Activated naive CD4-positive, alpha-beta T cell treated with anti-CD3 and anti-CD28 coated beads for 36 hours (primary cell): ENCODE results near the gene NEDD4L. TPM values are rescaled to one million over a fixed set of nuclear protein-coding genes. Genes with fewer than 3 reads are reported as not detected.

Experiments
- CTCF ChIA-PET: fragments of 350-600 bp; sonication (Branson Sonifier 250); formaldehyde crosslinking; loops from one replicate; lab custom pipeline; 2021; ENCODE audit warnings: antibody characterized with exemption; lab: Charles Lee
- DNase-seq: peaks from one replicate; pipeline ENCODE4 v3.0.0-alpha.2; 2020
- H3K27ac Mint-ChIP-seq: one replicate; pipeline ENCODE4 v1.8.0; 2021; ENCODE audit warnings: mild to moderate bottlenecking, mixed read lengths
- H3K27me3 Mint-ChIP-seq: one replicate; pipeline ENCODE4 v1.8.0; 2021; ENCODE audit warnings: low read depth, mixed read lengths
- H3K36me3 Mint-ChIP-seq: one replicate; pipeline ENCODE4 v1.8.0; 2021; ENCODE audit warnings: low read depth, mixed read lengths
- H3K4me1 Mint-ChIP-seq: one replicate; pipeline ENCODE4 v1.8.0; 2021; ENCODE audit warnings: low read depth, mixed read lengths
- H3K4me3 Mint-ChIP-seq: one replicate; pipeline ENCODE4 v1.8.0; 2021; ENCODE audit warnings: mild to moderate bottlenecking, moderate library complexity, mixed read lengths
- H3K9me3 Mint-ChIP-seq: one replicate; pipeline ENCODE4 v1.8.0; 2021; ENCODE audit warnings: mixed read lengths
- intact Hi-C: fragments of 100-400 bp; cut with micrococcal nuclease; formaldehyde crosslinking; loops from one replicate; pipeline ENCODE4 v1.15.1; 2023
- total RNA-seq, 2 experiments: library from RNA; stranded (reverse); gene quantifications; one replicate each; pipeline ENCODE4 v1.2.3, GENCODE V29; 2021

Gene NEDD4L
- total RNA-seq, 2 experiments from 2014 or later: 5.3 to 5.6 TPM

- H3K4me3 Mint-ChIP-seq: no peak overlapping the region
- H3K27me3 Mint-ChIP-seq: no peaks in the 10 kb centered on the region
- intact Hi-C loops: loop anchor here (1.0 to 5.0 kb wide), 5 partner anchors 44 to 311 kb away; no protein-coding TSS in a partner anchor
- no peaks in the 10 kb centered on the region for H3K36me3 Mint-ChIP-seq
- peak; percentile 83 for DNase-seq
- H3K9me3 Mint-ChIP-seq: no peaks in the 10 kb centered on the region
- H3K27ac Mint-ChIP-seq: no peak overlapping the region
- CTCF ChIA-PET: interaction anchor here (0.6 to 4.9 kb wide), 29 partner anchors 8 to 1204 kb away, joined by 3 to 29 read pairs (median 4); partner anchors contain the start of gene NEDD4L
- H3K4me1 Mint-ChIP-seq: no peaks in the 10 kb centered on the region
Observed at GRCh38 chr18:58180738-58181353, 136.8 kb downstream of the NEDD4L start.

- no peak for DNase-seq
- Mint-ChIP-seq H3K4me3 (no peak overlapping the region), H3K36me3 (no peaks in the 10 kb centered on the region), H3K9me3 (no peaks in the 10 kb centered on the region), H3K27ac (no peak overlapping the region), H3K27me3 (no peaks in the 10 kb centered on the region), H3K4me1 (no peaks in the 10 kb centered on the region)
- intact Hi-C loops: loop anchor here (2.0 to 5.0 kb wide), 2 partner anchors 45 to 310 kb away; no protein-coding TSS in a partner anchor
- CTCF ChIA-PET: interaction anchor here (0.7 to 4.9 kb wide), 13 partner anchors 9 to 300 kb away, joined by 3 to 29 read pairs (median 5); partner anchors contain the start of gene NEDD4L
Observed at GRCh38 chr18:58181988-58182387, 138.0 kb downstream of the NEDD4L start.

GRCh38 chr18:58183226-58183625 is 139.2 kb downstream of the NEDD4L start:
- H3K27ac Mint-ChIP-seq: no peak overlapping the region
- CTCF ChIA-PET: interaction anchor here (0.7 to 4.9 kb wide), 6 partner anchors 9 to 301 kb away, joined by 3 to 29 read pairs (median 4); partner anchors contain the start of gene NEDD4L
- no peaks in the 10 kb centered on the region for H3K27me3 Mint-ChIP-seq
- no peaks in the 10 kb centered on the region for H3K4me1 Mint-ChIP-seq
- intact Hi-C loops: loop anchor here (5.0 kb wide), 1 partner anchor 309 kb away; no protein-coding TSS in a partner anchor
- no peak overlapping the region for H3K4me3 Mint-ChIP-seq
- H3K9me3 Mint-ChIP-seq: no peaks in the 10 kb centered on the region
- H3K36me3 Mint-ChIP-seq: no peaks in the 10 kb centered on the region
- DNase-seq: no peak

GRCh38 chr18:58186258-58186948 is 142.4 kb downstream of the NEDD4L start:
- Mint-ChIP-seq H3K4me3 (no peak overlapping the region), H3K9me3 (no peaks in the 10 kb centered on the region), H3K27ac (no peak overlapping the region), H3K4me1 (no peaks in the 10 kb centered on the region), H3K27me3 (no peaks in the 10 kb centered on the region), H3K36me3 (no peaks in the 10 kb centered on the region)
- CTCF ChIA-PET: no interaction called here
- intact Hi-C loops: no loop called here
- DNase-seq: no peak

- DNase-seq: no peak
- Mint-ChIP-seq H3K27ac (no peak overlapping the region), H3K27me3 (no peaks in the 10 kb centered on the region), H3K9me3 (no peaks in the 10 kb centered on the region), H3K4me3 (no peak overlapping the region), H3K4me1 (no peaks in the 10 kb centered on the region), H3K36me3 (no peaks in the 10 kb centered on the region)
- intact Hi-C loops: no loop called here
- CTCF ChIA-PET: no interaction called here
Observed at GRCh38 chr18:58187674-58188073, 143.6 kb downstream of the NEDD4L start.

- CTCF ChIA-PET: interaction anchor here (0.6 to 0.9 kb wide), 2 partner anchors 8 to 234 kb away, joined by 4 to 5 read pairs; no protein-coding TSS in a partner anchor
Observed at GRCh38 chr18:58188996-58189395, 145.0 kb downstream of the NEDD4L start.

GRCh38 chr18:58190842-58191530 is 147.0 kb downstream of the NEDD4L start:
- Mint-ChIP-seq H3K4me3 (no peak overlapping the region), H3K27me3 (no peaks in the 10 kb centered on the region), H3K4me1 (peaks cover 8% of the 10 kb centered on the region), H3K27ac (no peak overlapping the region), H3K9me3 (no peaks in the 10 kb centered on the region), H3K36me3 (no peaks in the 10 kb centered on the region)
- CTCF ChIA-PET: interaction anchor here (0.7 to 4.2 kb wide), 3 partner anchors 10 to 208 kb away, joined by 4 to 29 read pairs (median 5); no protein-coding TSS in a partner anchor
- intact Hi-C loops: loop anchor here (10.0 kb wide), 2 partner anchors 566 to 574 kb away; partner anchors contain the start of gene NARS1
- DNase-seq: no peak

More at GRCh38 chr18:58188996-58189395, 145.0 kb downstream of the NEDD4L start:
- Mint-ChIP-seq H3K9me3 (no peaks in the 10 kb centered on the region), H3K27ac (no peak overlapping the region), H3K4me1 (no peaks in the 10 kb centered on the region), H3K4me3 (no peak overlapping the region), H3K36me3 (no peaks in the 10 kb centered on the region), H3K27me3 (no peaks in the 10 kb centered on the region)
- intact Hi-C loops: no loop called here
- DNase-seq: no peak

GRCh38 chr18:58191626-58192025 is 147.6 kb downstream of the NEDD4L start:
- intact Hi-C loops: loop anchor here (10.0 kb wide), 2 partner anchors 567 to 573 kb away; partner anchors contain the start of gene NARS1
- CTCF ChIA-PET: interaction anchor here (0.6 to 4.2 kb wide), 5 partner anchors 10 to 1694 kb away, joined by 3 to 29 read pairs (median 4); no protein-coding TSS in a partner anchor
- no peak overlapping the region for H3K27ac Mint-ChIP-seq

GRCh38 chr18:58192519-58192918 is 148.5 kb downstream of the NEDD4L start:
- CTCF ChIA-PET: interaction anchor here (0.9 to 4.2 kb wide), 4 partner anchors 11 to 149 kb away, joined by 3 to 29 read pairs (median 4); partner anchors contain the start of gene NEDD4L
- Mint-ChIP-seq H3K9me3 (no peaks in the 10 kb centered on the region), H3K4me3 (no peak overlapping the region), H3K27me3 (no peaks in the 10 kb centered on the region), H3K27ac (no peak overlapping the region), H3K4me1 (peaks cover 16% of the 10 kb centered on the region), H3K36me3 (no peaks in the 10 kb centered on the region)
- DNase-seq: no peak
- intact Hi-C loops: loop anchor here (10.0 kb wide), 2 partner anchors 568 to 572 kb away; partner anchors contain the start of gene NARS1

More at GRCh38 chr18:58191626-58192025, 147.6 kb downstream of the NEDD4L start:
- no peaks in the 10 kb centered on the region for H3K9me3 Mint-ChIP-seq
- DNase-seq: no peak
- H3K4me1 Mint-ChIP-seq: peaks cover 14% of the 10 kb centered on the region
- H3K4me3 Mint-ChIP-seq: no peak overlapping the region
- H3K27me3 Mint-ChIP-seq: no peaks in the 10 kb centered on the region
- no peaks in the 10 kb centered on the region for H3K36me3 Mint-ChIP-seq

GRCh38 chr18:58194028-58194427 is 150.0 kb downstream of the NEDD4L start:
- DNase-seq: peak; percentile 18
- Mint-ChIP-seq H3K9me3 (no peaks in the 10 kb centered on the region), H3K4me3 (no peak overlapping the region), H3K27ac (no peak overlapping the region), H3K4me1 (peaks cover 16% of the 10 kb centered on the region), H3K36me3 (no peaks in the 10 kb centered on the region), H3K27me3 (no peaks in the 10 kb centered on the region)
- CTCF ChIA-PET: interaction anchor here (1.0 to 4.2 kb wide), 3 partner anchors 13 to 128 kb away, joined by 4 to 29 read pairs (median 5); no protein-coding TSS in a partner anchor
- intact Hi-C loops: loop anchor here (1.0 to 10.0 kb wide), 4 partner anchors 128 to 571 kb away; partner anchors contain the start of gene NARS1

- Mint-ChIP-seq H3K9me3 (no peaks in the 10 kb centered on the region), H3K4me3 (peak overlapping the region; percentile 80), H3K36me3 (no peaks in the 10 kb centered on the region), H3K4me1 (peaks cover 16% of the 10 kb centered on the region), H3K27me3 (no peaks in the 10 kb centered on the region), H3K27ac (peak overlapping the region; percentile 12)
- CTCF ChIA-PET: interaction anchor here (0.6 to 1.4 kb wide), 5 partner anchors 12 to 571 kb away, joined by 3 to 5 read pairs (median 3); no protein-coding TSS in a partner anchor
- intact Hi-C loops: loop anchor here (2.0 to 10.0 kb wide), 3 partner anchors 299 to 571 kb away; partner anchors contain the start of gene NARS1
- DNase-seq: peak; percentile 36
Observed at GRCh38 chr18:58195278-58195765, 151.3 kb downstream of the NEDD4L start.
